ENCODE results near the gene TXNDC16.

The TXNDC16 gene

DNA sequence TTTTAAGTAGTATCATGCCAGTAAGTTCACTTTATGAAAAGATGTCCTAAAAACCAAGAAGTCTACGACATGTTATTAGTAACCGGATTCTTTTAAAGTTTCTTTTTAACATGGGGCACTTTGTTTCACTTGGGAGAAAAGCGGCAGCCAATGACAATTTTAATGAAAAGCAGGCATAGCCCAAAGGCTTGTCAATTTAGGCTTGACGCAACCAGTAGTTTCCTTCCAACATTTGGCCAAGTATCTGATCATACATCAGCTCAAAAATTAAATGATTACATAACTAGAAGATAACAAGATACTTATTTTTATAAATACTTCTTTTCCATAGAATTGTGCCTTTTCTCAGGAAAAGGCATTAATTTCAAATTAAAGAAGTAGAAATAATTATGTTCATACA lies 112.8 kb downstream of the TXNDC16 start:
- TF ChIP-seq, protein P1, sequence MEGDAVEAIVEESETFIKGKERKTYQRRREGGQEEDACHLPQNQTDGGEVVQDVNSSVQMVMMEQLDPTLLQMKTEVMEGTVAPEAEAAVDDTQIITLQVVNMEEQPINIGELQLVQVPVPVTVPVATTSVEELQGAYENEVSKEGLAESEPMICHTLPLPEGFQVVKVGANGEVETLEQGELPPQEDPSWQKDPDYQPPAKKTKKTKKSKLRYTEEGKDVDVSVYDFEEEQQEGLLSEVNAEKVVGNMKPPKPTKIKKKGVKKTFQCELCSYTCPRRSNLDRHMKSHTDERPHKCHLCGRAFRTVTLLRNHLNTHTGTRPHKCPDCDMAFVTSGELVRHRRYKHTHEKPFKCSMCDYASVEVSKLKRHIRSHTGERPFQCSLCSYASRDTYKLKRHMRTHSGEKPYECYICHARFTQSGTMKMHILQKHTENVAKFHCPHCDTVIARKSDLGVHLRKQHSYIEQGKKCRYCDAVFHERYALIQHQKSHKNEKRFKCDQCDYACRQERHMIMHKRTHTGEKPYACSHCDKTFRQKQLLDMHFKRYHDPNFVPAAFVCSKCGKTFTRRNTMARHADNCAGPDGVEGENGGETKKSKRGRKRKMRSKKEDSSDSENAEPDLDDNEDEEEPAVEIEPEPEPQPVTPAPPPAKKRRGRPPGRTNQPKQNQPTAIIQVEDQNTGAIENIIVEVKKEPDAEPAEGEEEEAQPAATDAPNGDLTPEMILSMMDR (IDR thresholded peaks at IDR 0.05): no peak

DNA sequence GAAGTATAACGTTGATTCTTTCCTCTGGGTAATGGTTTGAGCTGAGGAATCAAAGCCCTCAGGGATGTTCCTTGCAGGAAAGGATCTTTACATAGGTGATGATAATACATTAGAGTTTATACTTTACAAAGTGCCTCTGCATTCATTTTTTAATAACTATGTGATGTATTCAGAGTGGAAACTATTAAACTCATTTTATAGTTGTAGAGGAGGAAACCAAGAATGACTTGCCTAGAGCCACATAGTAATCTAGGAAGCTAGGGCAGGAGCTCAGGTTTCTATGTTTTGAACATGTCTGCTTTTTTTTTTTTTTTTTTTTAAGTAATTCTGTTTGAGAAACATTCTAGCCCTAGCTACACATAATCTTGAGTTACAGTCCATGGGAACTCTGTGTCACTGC lies 117.3 kb downstream of the TXNDC16 start:
- H3K4me3 ChIP-seq: no peak overlapping the region
- TF ChIP-seq, protein P1 (IDR thresholded peaks at IDR 0.05): no peak
- no peak for DNase-seq (ENCODE audit: low spot score)
- H3K27ac ChIP-seq: no peak overlapping the region

More for the DNA sequence above, 112.8 kb downstream of the TXNDC16 start:
- no peak for DNase-seq (ENCODE audit: low spot score)
- no peak overlapping the region for H3K4me3 ChIP-seq
- no peak overlapping the region for H3K27ac ChIP-seq

DNA sequence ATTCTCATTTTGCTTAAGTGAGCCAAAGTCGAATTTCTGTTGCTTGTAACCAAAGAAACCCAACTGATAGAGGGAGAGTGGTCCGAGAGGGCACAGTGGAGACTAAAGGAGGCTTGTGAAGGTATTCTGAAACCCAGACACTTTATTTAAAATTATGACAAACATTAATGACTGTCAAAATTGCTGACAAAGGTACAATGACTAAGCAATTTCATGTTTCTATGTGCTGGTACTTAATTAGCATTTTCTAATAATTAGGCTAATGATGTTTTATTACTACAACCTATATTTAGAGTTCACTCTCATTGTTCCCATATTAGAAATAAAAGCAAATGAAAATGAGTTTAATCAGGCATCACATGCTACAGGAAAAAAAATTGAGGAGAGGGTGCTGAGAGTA lies 121.8 kb downstream of the TXNDC16 start:
- TF ChIP-seq, protein P1 (IDR thresholded peaks at IDR 0.05): no peak
- H3K27ac ChIP-seq: no peak overlapping the region
- H3K4me3 ChIP-seq: no peak overlapping the region
- no peak for DNase-seq (ENCODE audit: low spot score)

DNA sequence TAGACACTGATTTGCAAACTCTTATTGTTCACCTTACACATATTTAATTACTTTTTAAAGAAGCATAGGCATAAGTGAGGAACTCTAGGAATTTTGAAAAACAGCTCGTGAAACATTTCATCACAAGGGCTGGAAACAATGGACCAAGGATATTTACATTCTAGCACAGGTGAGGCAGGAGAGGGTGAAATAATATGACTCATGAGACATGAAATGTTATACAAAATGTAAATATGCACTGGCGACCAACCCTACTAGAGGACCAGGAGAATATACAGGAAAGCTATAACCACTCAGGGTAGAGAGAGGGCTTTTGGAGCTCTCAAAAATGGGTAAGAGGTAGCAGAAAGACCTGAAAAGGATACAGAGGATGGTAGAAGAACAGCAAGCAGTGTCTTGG lies 122.9 kb downstream of the TXNDC16 start:
- Histone ChIP-seq H3K27ac (no peak overlapping the region), H3K4me3 (no peak overlapping the region)
- TF ChIP-seq, protein P1 (IDR thresholded peaks at IDR 0.05): no peak
- DNase-seq (ENCODE audit: low spot score): no peak

DNA sequence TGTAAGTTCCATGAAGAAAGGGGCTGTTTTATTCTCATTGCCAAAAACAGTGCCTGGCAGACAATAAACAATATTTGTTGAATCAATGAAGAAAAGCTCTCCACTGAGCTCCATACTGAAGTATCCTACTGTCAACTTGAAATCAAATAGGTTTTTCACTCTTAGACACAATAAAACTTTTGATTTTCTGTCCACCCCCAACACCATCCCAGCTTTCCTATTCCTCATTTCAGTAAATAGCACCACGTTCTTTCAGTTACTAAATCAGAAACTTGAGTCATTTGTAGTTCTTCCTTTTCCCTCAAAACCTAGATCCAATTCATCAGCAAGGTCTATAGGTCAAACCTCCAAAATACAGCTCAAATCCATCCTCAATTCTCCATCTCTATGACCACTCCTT lies 124.8 kb downstream of the TXNDC16 start:
- no peak for DNase-seq (ENCODE audit: low spot score)
- TF ChIP-seq, protein P1 (IDR thresholded peaks at IDR 0.05): no peak
- H3K27ac ChIP-seq: no peak overlapping the region
- H3K4me3 ChIP-seq: no peak overlapping the region

DNA sequence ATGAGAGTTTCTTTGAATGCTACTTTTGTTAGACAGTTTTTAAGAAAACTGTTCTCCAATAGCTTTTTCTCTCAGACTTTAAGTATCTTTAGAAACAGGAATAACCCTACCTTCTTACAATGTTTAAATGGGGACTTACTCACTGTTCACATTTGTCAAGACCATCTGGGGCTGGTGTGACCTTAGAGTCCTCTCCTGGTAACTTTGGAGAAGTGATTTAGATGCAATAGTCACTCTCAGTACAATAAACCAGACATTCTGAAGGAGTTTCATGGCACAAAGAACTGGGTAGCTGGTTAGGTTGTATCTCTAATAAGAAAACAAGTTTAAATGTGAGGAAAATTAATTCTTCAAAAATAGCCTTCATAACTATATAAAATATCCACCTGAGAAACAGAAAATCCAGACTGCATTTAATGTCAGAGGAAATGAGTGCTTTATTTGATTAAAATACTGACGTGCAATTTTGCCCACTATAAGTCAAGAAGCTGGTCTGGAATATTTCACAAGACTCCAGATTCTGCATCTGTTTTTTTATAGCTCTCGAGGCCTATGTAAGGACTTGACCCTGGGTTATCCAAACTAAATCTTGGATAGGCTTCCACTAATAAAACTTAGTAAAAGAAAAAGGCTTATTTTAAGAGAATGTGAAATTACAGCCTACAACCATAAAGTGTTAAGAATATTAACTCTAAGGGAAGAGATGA lies 129.5 kb downstream of the TXNDC16 start:
- TF ChIP-seq, protein P1 (IDR thresholded peaks at IDR 0.05): no peak
- no peak overlapping the region for H3K4me3 ChIP-seq
- H3K27ac ChIP-seq: no peak overlapping the region
- no peak for DNase-seq (ENCODE audit: low spot score)

DNA sequence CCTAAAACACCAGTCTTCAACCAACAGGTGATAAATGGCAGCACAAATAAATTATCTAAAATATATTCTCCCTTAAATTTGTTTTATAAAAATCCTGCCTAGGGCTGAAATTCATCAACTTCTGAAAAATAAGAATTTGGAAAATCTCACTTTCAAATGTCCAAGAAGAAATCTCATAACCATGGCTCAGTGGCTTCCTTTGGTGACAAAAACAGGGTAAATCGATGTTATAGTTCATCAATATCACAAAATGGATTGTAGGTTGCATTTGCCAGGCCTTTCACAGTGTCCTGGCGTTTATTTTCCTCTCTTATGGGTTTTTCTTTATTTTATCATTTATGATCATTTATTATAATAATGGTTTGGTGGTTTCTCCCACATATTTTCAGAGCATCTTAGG lies 135.2 kb downstream of the TXNDC16 start:
- Histone ChIP-seq H3K4me3 (no peak overlapping the region), H3K27ac (no peak overlapping the region)
- DNase-seq (ENCODE audit: low spot score): no peak
- TF ChIP-seq, protein P1 (IDR thresholded peaks at IDR 0.05): no peak
